K562 (cell line): ENCODE measurements around the gene SPTLC1. TPM values are rescaled to one million over a fixed set of nuclear protein-coding genes. Genes with fewer than 3 reads are reported as not detected.

Experiments
- ATAC-seq: fragments of 200-7000 bp; cut with Tn5 transposase; 3 replicates; pipeline ENCODE4 v1.9.1; 2020; ENCODE audit warnings: moderate library complexity
- BruUV-seq: library from RNA; stranded (reverse); fragments of 400-500 nt; replicated peaks from 2 replicates; lab custom pipeline; 2021; lab: Mats Ljungman, UMichigan
- CTCF ChIA-PET: fragments of 300-600 bp; formaldehyde crosslinking; extraction: SDS; loops from one replicate; lab custom pipeline; 2021; ENCODE audit warnings: low intra/inter-chr PET ratio; lab: Yijun Ruan, JAX
- POLR2A ChIA-PET: fragments of 300-600, 350-650 bp; sonication (Branson Sonifier 250); formaldehyde crosslinking; extraction: SDS; loops from one replicate; lab custom pipeline; 2021; ENCODE audit warnings: antibody characterized with exemption, inconsistent platforms; lab: Yijun Ruan, JAX
- DNase-seq, 4 experiments: peaks; one replicate each; pipeline versions ENCODE4 v3.0.0 to v3.0.0-alpha.2; 2011 to 2018; ENCODE audit warnings: low spot score in 3 of 4, mixed read lengths in 3 of 4; ENCODE audit errors: extremely low read depth in 1 of 4
- FAIRE-seq: peaks from 2 replicates; lab custom pipeline; 2011; peaks lifted over from hg19 to GRCh38; lab: Jason Lieb, UNC
- H2AFZ ChIP-seq: 2 replicates; pipeline ENCODE4 v1.6.0; 2011; ENCODE audit warnings: low read depth, low read length, control low read depth, inconsistent platforms
- H3K27ac ChIP-seq: fragments of 200-600 bp; 3 replicates; pipeline ENCODE4 v1.8.0; 2011; ENCODE audit warnings: low read depth, mild to moderate bottlenecking, control low read depth, inconsistent platforms, low read length, moderate library complexity, mixed read lengths; ENCODE audit errors: extremely low read depth
- H3K27me3 ChIP-seq, 2 experiments: fragments of 300-600 bp in 1 of 2; 2 replicates in 1 of 2; 3 replicates in 1 of 2; pipeline versions ENCODE4 v1.6.0 to v1.8.0; 2011; ENCODE audit warnings: inconsistent platforms in 2 of 2, low read length in 2 of 2, mild to moderate bottlenecking in 1 of 2, mixed read lengths in 1 of 2, moderate library complexity in 1 of 2; ENCODE audit not compliant: control insufficient read depth in 2 of 2, insufficient read depth in 2 of 2
- H3K36me3 ChIP-seq: fragments of 300-600 bp; 3 replicates; pipeline ENCODE4 v1.8.0; 2011; ENCODE audit warnings: mild to moderate bottlenecking, low read length, inconsistent platforms; ENCODE audit not compliant: control insufficient read depth, insufficient read depth
- H3K4me1 ChIP-seq, 2 experiments: fragments of 200-600 bp in 1 of 2; replicated peaks in 1 of 2; 2 replicates in 1 of 2; 3 replicates in 1 of 2; pipeline versions ENCODE4 v1.5.1 to v1.8.0; 2011; ENCODE audit warnings: inconsistent platforms in 2 of 2, low read length in 2 of 2, mild to moderate bottlenecking in 1 of 2, mixed read lengths in 1 of 2, moderate library complexity in 1 of 2; ENCODE audit not compliant: control insufficient read depth in 2 of 2, insufficient read depth in 2 of 2
- H3K4me2 ChIP-seq: 2 replicates; pipeline ENCODE4 v1.6.1; 2011; ENCODE audit warnings: low read length, control low read depth, inconsistent platforms, mixed read lengths; ENCODE audit not compliant: insufficient read depth
- H3K4me3 ChIP-seq: fragments of 200-600 bp; sonication (generic), shearing (Covaris generic); 2 replicates; pipeline ENCODE4 v1.5.1; 2016; ENCODE audit warnings: control low read depth, inconsistent platforms
- H3K79me2 ChIP-seq: fragments of 200-600 bp; 3 replicates; pipeline ENCODE4 v1.8.0; 2011; ENCODE audit warnings: low read length, inconsistent platforms; ENCODE audit not compliant: control insufficient read depth, insufficient read depth
- H3K9ac ChIP-seq, 2 experiments: 2 replicates each; pipeline versions ENCODE4 v1.6.0 to v1.6.1; 2011; ENCODE audit warnings: low read depth in 2 of 2, low read length in 2 of 2, control low read depth in 1 of 2, inconsistent platforms in 1 of 2, mild to moderate bottlenecking in 1 of 2, mixed read lengths in 1 of 2; ENCODE audit not compliant: insufficient read depth in 1 of 2
- H3K9me1 ChIP-seq: one replicate; pipeline ENCODE4 v1.6.0; 2011; ENCODE audit warnings: inconsistent platforms, mild to moderate bottlenecking, low read length, moderate library complexity; ENCODE audit not compliant: control insufficient read depth, insufficient read depth
- H3K9me3 ChIP-seq: replicated peaks from 2 replicates; pipeline ENCODE4 v1.5.1; 2011; ENCODE audit warnings: low read depth, low read length, inconsistent platforms; ENCODE audit not compliant: control insufficient read depth, insufficient read depth
- H4K20me1 ChIP-seq: replicated peaks from 2 replicates; pipeline ENCODE4 v1.6.1; 2011; ENCODE audit warnings: low read length, inconsistent platforms, mixed read lengths; ENCODE audit not compliant: control insufficient read depth, insufficient read depth
- DDX20 ChIP-seq: fragments of 450-650 bp; IDR thresholded peaks from 2 replicates; pipeline ENCODE4 v1.6.1; 2016; ENCODE audit warnings: missing genetic modification characterization, low read depth, mild to moderate bottlenecking, missing compliant biosample characterization, moderate library complexity
- HNRNPK ChIP-seq: fragments of 200-400 bp; formaldehyde crosslinking; IDR thresholded peaks from one replicate; pipeline ENCODE4 v1.6.1; 2018; ENCODE audit warnings: mild to moderate bottlenecking, low read depth, low read length; ENCODE audit not compliant: poor library complexity, severe bottlenecking
- JUN ChIP-seq, 2 experiments: sonication (generic) in 1 of 2; formaldehyde crosslinking in 1 of 2; IDR thresholded peaks; 2 replicates each; pipeline versions ENCODE4 v1.6.1 to v1.8.0; 2012 to 2022; ENCODE audit warnings: borderline replicate concordance in 2 of 2, mild to moderate bottlenecking in 2 of 2, improper control_type of control experiment in 1 of 2, low read depth in 1 of 2, low read length in 1 of 2, missing genetic modification reagents in 1 of 2
- KDM2B ChIP-seq: fragments of 250-450 bp; sonication (Bioruptor Pico); IDR thresholded peaks from 2 replicates; pipeline ENCODE4 v1.8.0; 2021; ENCODE audit warnings: mild to moderate bottlenecking, moderate library complexity
- MEF2D ChIP-seq: conservative IDR thresholded peaks from 2 replicates; pipeline ENCODE4 v1.6.1; 2016; ENCODE audit warnings: low read depth, missing genetic modification characterization, missing compliant biosample characterization
- SRSF1 ChIP-seq: fragments of 200-400 bp; formaldehyde crosslinking; IDR thresholded peaks from 2 replicates; pipeline ENCODE4 v1.6.1; 2017; ENCODE audit warnings: mild to moderate bottlenecking, low read depth, low read length, moderate library complexity
- TAF1 ChIP-seq: IDR thresholded peaks from 2 replicates; pipeline ENCODE4 v1.6.1; 2011; ENCODE audit warnings: mild to moderate bottlenecking, low read length, moderate library complexity; ENCODE audit not compliant: insufficient read depth, control insufficient read depth, severe bottlenecking; ENCODE audit errors: extremely low read depth
- TEAD1 ChIP-seq, 2 experiments: fragments of 450-650 bp in 1 of 2; sonication (generic) in 1 of 2; formaldehyde crosslinking; IDR thresholded peaks; 2 replicates each; pipeline versions ENCODE4 v1.4.0 to v1.8.0; 2020 to 2022; ENCODE audit warnings: mild to moderate bottlenecking in 2 of 2, missing genetic modification reagents in 1 of 2
- YY1 ChIP-seq, 3 experiments: IDR thresholded peaks; 2 replicates each; pipeline ENCODE4 v1.6.1; 2011; ENCODE audit warnings: low read length in 2 of 3, mild to moderate bottlenecking in 2 of 3, moderate library complexity in 2 of 3, borderline replicate concordance in 1 of 3, control low read depth in 1 of 3, low read depth in 1 of 3; ENCODE audit not compliant: insufficient read depth in 3 of 3, insufficient replicate concordance in 2 of 3, control insufficient read depth in 1 of 3, insufficient read length in 1 of 3; ENCODE audit errors: extremely low read depth in 1 of 3
- WGBS: fragments of 100-300 bp; shearing (Covaris generic); methylation state at CpG from one replicate; pipeline ENCODE4 v1.1.6; 2016; ENCODE audit warnings: low coverage, mixed read lengths; ENCODE audit not compliant: insufficient coverage; ENCODE audit errors: missing lambda C conversion rate; 5-methylcytosine and 5-hydroxymethylcytosine counted together
- in situ Hi-C: fragments of 300-500 bp; cut with MboI; formaldehyde crosslinking; loops from 4 replicates; pipeline ENCODE4 v1.15.0; 2018; ENCODE audit warnings: inconsistent platforms, mixed read lengths
- intact Hi-C: fragments of 100-400 bp; cut with micrococcal nuclease; formaldehyde crosslinking; loops from 2 replicates; pipeline ENCODE4 v1.14.2; 2022
- polyA plus RNA-seq, 8 experiments: library from polyadenylated mRNA; depleted of rRNA in 4 of 8; stranded (reverse) in 5 of 8; unstranded in 3 of 8; fragments of >200 nt; fragmentation: Nextera tagmentation in 2 of 8; fragmentation: Illumina TruSeq in 1 of 8; extraction: Ambion mirVana in 2 of 8; extraction: Trizol in 1 of 8; gene quantifications; 2 replicates each; pipeline versions ENCODE4 v1.2.1 to v1.2.3, GENCODE V29; 2011 to 2014; ENCODE audit warnings: inconsistent platforms in 1 of 8, missing spikeins in 1 of 8
- total RNA-seq, 7 experiments: library from RNA; depleted of rRNA in 6 of 7; stranded (reverse); fragments of >200 nt in 6 of 7; fragmentation: Illumina TruSeq in 2 of 7; extraction: Trizol in 2 of 7; gene quantifications; 2 replicates each; pipeline versions ENCODE4 v1.2.1 to v1.2.3, GENCODE V29; 2011 to 2021; ENCODE audit warnings: low replicate concordance in 1 of 7
- TF ChIP-seq, protein P1 (sequence below): fragments of 450-650 bp; conservative IDR thresholded peaks from 2 replicates; pipeline ENCODE4 v1.6.1; 2016; ENCODE audit warnings: missing genetic modification characterization, low read depth, mild to moderate bottlenecking, control low read depth, missing compliant biosample characterization
- TF ChIP-seq, protein P2 (sequence below), 2 experiments: fragments of 450-650 bp; IDR thresholded peaks; 2 replicates each; pipeline ENCODE4 v1.6.1; 2016

The SPTLC1 gene
- total and polyA plus RNA-seq, 9 of the 15 experiments (the other 6 are each of a cell fraction or from before 2014, with no cell fraction given), result 58.8 to 125 (median 84.5) TPM

DNA sequence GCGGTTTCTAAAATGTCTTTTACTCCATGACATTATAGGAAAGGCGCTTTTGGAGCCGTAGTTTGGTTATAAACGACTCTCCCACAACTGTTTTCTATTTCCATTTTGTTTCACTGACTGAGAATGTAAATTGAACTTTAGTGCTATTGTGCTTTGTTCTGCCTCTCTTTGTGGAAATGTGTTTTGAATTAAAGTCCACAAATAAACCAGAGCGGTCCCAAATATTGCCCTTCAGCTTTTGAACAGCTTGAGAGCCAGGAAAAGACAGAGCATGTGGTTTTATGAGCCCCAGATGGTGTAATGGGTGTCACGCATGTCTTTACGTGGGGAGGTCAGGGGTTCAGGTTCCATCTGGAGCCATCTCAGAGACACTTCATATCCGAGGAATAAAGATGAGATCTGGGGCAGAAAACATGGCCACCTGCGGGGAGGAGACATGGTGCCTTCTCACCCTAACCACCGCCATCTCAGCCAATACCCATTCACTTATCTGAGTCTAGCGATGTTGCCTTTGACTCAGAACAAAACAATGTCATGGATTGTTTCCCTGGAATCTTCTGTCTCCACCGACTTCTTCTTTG is 122.7 kb downstream of the SPTLC1 start (continued):
- TF ChIP-seq, protein P1, sequence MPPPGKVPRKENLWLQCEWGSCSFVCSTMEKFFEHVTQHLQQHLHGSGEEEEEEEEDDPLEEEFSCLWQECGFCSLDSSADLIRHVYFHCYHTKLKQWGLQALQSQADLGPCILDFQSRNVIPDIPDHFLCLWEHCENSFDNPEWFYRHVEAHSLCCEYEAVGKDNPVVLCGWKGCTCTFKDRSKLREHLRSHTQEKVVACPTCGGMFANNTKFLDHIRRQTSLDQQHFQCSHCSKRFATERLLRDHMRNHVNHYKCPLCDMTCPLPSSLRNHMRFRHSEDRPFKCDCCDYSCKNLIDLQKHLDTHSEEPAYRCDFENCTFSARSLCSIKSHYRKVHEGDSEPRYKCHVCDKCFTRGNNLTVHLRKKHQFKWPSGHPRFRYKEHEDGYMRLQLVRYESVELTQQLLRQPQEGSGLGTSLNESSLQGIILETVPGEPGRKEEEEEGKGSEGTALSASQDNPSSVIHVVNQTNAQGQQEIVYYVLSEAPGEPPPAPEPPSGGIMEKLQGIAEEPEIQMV (tag), result no peak
- TF ChIP-seq KDM2B (no peak), TEAD1 (CRISPR knock-in tag; IDR thresholded peaks at IDR 0.05) (no peak)

DNA sequence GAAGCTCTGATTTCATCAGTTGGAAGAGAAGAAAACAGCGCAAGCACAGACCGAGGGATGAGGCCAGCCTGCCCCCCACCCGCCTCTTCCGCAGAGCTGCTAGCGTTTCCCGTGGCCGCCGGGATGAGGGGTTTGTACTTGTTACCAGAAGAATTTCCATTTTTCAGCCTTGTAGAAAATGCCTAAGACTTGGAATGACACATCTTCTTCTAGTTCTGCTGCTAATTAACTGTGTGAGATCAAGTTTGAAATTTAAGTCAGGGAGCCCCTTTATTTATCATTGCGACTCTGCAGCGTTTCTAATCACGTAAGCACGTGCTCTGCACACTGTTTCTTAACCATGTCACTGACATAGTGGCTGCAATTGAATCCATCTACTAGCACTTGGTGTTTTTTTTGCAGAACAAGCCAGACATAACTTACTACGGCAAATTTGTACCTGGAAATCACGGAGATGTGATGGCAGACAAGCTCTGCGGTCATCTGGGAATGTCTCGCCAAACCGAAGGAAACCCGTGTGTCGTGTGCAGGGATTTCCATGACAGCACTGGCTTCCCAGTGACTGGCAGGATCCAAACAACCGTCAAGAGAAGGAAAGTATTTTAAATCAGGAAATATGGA is 123.4 kb downstream of the SPTLC1 start:
- no peak overlapping the region for H2AFZ ChIP-seq
- H3K4me3 ChIP-seq, result no peak overlapping the region
- peaks cover 15 to 22% of the 10 kb centered on the region in 2 experiments; a peak in 4 of 5 replicates for H3K27me3 ChIP-seq
- BruUV-seq, result no TSS peak
- ChIA-PET POLR2A (interaction anchor here (0.6 to 1.2 kb wide), 2 partner anchors 66 to 78 kb away, joined by 3 read pairs; no protein-coding TSS in a partner anchor), CTCF (no interaction called here)
- H3K9me3 ChIP-seq, result no peaks in the 10 kb centered on the region
- in situ Hi-C loops (loop anchor here (25.0 kb wide), 1 partner anchor 1080 kb away; no protein-coding TSS in a partner anchor), intact Hi-C loops (no loop called here)
- ATAC-seq, result no peak
- H3K36me3 ChIP-seq, result no peaks in the 10 kb centered on the region
- DNase-seq, result no peak
- WGBS, result 29% methylated on average over 20 of the region's 20 CpGs
- H3K27ac ChIP-seq, result no peak overlapping the region
- no peaks in the 10 kb centered on the region for H4K20me1 ChIP-seq
- no peaks in the 10 kb centered on the region for H3K9me1 ChIP-seq
- no peak overlapping the region for H3K4me2 ChIP-seq
- H3K4me1 ChIP-seq, result no peaks in the 10 kb centered on the region; a peak in 2 of 5 replicates
- peak; percentile 26 for FAIRE-seq
- no peak overlapping the region for H3K9ac ChIP-seq
- H3K79me2 ChIP-seq, result no peaks in the 10 kb centered on the region
- TF ChIP-seq JUN (IDR thresholded peaks at IDR 0.05; ENCODE audit: borderline replicate concordance, low read depth, low read length) (no peak), JUN (CRISPR knock-in tag; IDR thresholded peaks at IDR 0.05; ENCODE audit: borderline replicate concordance) (no peak), HNRNPK (no peak), MEF2D (tag) (no peak), SRSF1 (no peak), TAF1 (no peak), YY1 (IDR thresholded peaks at IDR 0.05; ENCODE audit: borderline replicate concordance in 1 of 3, control insufficient read depth in 1 of 3, extremely low read depth in 1 of 3, insufficient read depth in 3 of 3, insufficient read length in 1 of 3, insufficient replicate concordance in 2 of 3, low read depth in 1 of 3, low read length in 2 of 3) (no peak), DDX20 (tag) (no peak)
- TF ChIP-seq, protein P2, sequence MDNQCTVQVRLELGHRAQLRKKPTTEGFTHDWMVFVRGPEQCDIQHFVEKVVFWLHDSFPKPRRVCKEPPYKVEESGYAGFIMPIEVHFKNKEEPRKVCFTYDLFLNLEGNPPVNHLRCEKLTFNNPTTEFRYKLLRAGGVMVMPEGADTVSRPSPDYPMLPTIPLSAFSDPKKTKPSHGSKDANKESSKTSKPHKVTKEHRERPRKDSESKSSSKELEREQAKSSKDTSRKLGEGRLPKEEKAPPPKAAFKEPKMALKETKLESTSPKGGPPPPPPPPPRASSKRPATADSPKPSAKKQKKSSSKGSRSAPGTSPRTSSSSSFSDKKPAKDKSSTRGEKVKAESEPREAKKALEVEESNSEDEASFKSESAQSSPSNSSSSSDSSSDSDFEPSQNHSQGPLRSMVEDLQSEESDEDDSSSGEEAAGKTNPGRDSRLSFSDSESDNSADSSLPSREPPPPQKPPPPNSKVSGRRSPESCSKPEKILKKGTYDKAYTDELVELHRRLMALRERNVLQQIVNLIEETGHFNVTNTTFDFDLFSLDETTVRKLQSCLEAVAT (IDR thresholded peaks at IDR 0.05), result no peak
